H1 (cell line): ENCODE data around the gene OPRD1. TPM values are rescaled to one million over a fixed set of nuclear protein-coding genes. Genes with fewer than 3 reads are reported as not detected.

ENCODE experiments used
- BACH1 ChIP-seq: IDR thresholded peaks from 2 replicates; pipeline ENCODE4 v1.6.1; 2012; ENCODE audit warnings: low read length, improper control_type of control experiment
- BRCA1 ChIP-seq: IDR thresholded peaks from 2 replicates; pipeline ENCODE4 v1.6.1; 2012; ENCODE audit warnings: low read depth, low read length, improper control_type of control experiment
- CREB1 ChIP-seq: IDR thresholded peaks from 2 replicates; pipeline ENCODE4 v1.6.1; 2012; ENCODE audit warnings: inconsistent platforms
- CTBP2 ChIP-seq: IDR thresholded peaks from 2 replicates; pipeline ENCODE4 v1.7.0; 2011; ENCODE audit warnings: borderline replicate concordance, mild to moderate bottlenecking, moderate library complexity, mixed read lengths, low read length; ENCODE audit not compliant: insufficient read depth, insufficient read length
- KDM1A ChIP-seq: fragments of 200-600, 300-600 bp; sonication (generic); IDR thresholded peaks from 2 replicates; pipeline ENCODE4 v1.7.1; 2016; ENCODE audit warnings: mild to moderate bottlenecking, low read length, borderline replicate concordance
- NANOG ChIP-seq: IDR thresholded peaks from 2 replicates; pipeline ENCODE4 v1.6.1; 2011; ENCODE audit warnings: low read length, low read depth, mild to moderate bottlenecking, inconsistent platforms; ENCODE audit not compliant: insufficient read depth, poor library complexity, severe bottlenecking
- RFX5 ChIP-seq: IDR thresholded peaks from 2 replicates; pipeline ENCODE4 v1.6.1; 2011; ENCODE audit warnings: low read depth, low read length, improper control_type of control experiment, borderline replicate concordance
- RNF2 ChIP-seq: fragments of 200-900, 300-1000 bp; sonication (generic); IDR thresholded peaks from 2 replicates; pipeline ENCODE4 v1.7.1; 2016; ENCODE audit warnings: borderline replicate concordance, low read depth, mild to moderate bottlenecking, antibody characterized with exemption, low read length; ENCODE audit not compliant: poor library complexity, severe bottlenecking; ENCODE audit errors: missing control alignments
- SIX5 ChIP-seq: IDR thresholded peaks from 2 replicates; pipeline ENCODE4 v1.6.1; 2011; ENCODE audit warnings: mild to moderate bottlenecking, low read depth, low read length
- polyA plus RNA-seq, 7 experiments: library from polyadenylated mRNA; depleted of rRNA in 3 of 7; stranded (reverse) in 5 of 7; unstranded in 2 of 7; fragments of >200 nt in 5 of 7; fragments of 200-250 nt in 2 of 7; gene quantifications; 1 replicate in 5 of 7; 2 replicates in 1 of 7; 4 replicates in 1 of 7; pipeline versions ENCODE4 v1.2.1 to v1.2.3, GENCODE V29; 2011 to 2013; ENCODE audit warnings: missing spikeins in 2 of 7, mixed read lengths in 2 of 7
- total RNA-seq: library from RNA; stranded (reverse); fragmentation: NEBNext Ultra II Directional; extraction: Animal tissue kit (Norgen Biotek cat#: 25700); gene quantifications from 2 replicates; pipeline ENCODE4 v1.2.1, GENCODE V29; 2021
- TF ChIP-seq, protein P1 (sequence below): fragments of 300-600 bp; sonication (generic); IDR thresholded peaks from 2 replicates; pipeline ENCODE4 v1.7.1; 2012; ENCODE audit warnings: low read length, moderate library complexity, mild to moderate bottlenecking, inconsistent platforms; ENCODE audit not compliant: insufficient replicate concordance
- TF ChIP-seq, protein P2 (sequence below): IDR thresholded peaks from 2 replicates; pipeline ENCODE4 v1.6.1; 2011; ENCODE audit warnings: low read length, improper control_type of control experiment

OPRD1 gene
- total and polyA plus RNA-seq, 2 of the 8 experiments (the other 6 are each of a cell fraction or from before 2014, with no cell fraction given) = 2.6 to 3.7 TPM

DNA sequence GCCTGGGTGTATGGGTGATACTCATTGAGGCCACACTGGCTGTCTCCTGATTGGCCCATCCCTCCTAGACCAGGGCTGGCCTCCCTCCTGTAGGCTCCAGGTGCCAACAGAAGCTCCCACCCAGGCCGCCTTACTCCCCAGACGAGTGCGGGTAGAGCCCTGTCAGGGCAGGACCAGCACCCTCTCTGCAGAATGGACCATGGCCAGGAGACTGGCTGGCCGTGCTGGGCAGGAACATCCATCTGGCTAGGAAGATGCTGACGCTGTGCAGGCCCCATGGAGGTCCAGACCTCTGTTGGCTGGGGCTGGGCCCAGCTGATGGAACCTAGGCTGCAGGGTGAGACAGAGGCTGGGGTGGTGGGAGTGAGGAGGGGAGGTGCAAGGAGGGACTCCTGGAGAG is 77.4 kb downstream of the OPRD1 start (continued):
- TF ChIP-seq, protein P1, sequence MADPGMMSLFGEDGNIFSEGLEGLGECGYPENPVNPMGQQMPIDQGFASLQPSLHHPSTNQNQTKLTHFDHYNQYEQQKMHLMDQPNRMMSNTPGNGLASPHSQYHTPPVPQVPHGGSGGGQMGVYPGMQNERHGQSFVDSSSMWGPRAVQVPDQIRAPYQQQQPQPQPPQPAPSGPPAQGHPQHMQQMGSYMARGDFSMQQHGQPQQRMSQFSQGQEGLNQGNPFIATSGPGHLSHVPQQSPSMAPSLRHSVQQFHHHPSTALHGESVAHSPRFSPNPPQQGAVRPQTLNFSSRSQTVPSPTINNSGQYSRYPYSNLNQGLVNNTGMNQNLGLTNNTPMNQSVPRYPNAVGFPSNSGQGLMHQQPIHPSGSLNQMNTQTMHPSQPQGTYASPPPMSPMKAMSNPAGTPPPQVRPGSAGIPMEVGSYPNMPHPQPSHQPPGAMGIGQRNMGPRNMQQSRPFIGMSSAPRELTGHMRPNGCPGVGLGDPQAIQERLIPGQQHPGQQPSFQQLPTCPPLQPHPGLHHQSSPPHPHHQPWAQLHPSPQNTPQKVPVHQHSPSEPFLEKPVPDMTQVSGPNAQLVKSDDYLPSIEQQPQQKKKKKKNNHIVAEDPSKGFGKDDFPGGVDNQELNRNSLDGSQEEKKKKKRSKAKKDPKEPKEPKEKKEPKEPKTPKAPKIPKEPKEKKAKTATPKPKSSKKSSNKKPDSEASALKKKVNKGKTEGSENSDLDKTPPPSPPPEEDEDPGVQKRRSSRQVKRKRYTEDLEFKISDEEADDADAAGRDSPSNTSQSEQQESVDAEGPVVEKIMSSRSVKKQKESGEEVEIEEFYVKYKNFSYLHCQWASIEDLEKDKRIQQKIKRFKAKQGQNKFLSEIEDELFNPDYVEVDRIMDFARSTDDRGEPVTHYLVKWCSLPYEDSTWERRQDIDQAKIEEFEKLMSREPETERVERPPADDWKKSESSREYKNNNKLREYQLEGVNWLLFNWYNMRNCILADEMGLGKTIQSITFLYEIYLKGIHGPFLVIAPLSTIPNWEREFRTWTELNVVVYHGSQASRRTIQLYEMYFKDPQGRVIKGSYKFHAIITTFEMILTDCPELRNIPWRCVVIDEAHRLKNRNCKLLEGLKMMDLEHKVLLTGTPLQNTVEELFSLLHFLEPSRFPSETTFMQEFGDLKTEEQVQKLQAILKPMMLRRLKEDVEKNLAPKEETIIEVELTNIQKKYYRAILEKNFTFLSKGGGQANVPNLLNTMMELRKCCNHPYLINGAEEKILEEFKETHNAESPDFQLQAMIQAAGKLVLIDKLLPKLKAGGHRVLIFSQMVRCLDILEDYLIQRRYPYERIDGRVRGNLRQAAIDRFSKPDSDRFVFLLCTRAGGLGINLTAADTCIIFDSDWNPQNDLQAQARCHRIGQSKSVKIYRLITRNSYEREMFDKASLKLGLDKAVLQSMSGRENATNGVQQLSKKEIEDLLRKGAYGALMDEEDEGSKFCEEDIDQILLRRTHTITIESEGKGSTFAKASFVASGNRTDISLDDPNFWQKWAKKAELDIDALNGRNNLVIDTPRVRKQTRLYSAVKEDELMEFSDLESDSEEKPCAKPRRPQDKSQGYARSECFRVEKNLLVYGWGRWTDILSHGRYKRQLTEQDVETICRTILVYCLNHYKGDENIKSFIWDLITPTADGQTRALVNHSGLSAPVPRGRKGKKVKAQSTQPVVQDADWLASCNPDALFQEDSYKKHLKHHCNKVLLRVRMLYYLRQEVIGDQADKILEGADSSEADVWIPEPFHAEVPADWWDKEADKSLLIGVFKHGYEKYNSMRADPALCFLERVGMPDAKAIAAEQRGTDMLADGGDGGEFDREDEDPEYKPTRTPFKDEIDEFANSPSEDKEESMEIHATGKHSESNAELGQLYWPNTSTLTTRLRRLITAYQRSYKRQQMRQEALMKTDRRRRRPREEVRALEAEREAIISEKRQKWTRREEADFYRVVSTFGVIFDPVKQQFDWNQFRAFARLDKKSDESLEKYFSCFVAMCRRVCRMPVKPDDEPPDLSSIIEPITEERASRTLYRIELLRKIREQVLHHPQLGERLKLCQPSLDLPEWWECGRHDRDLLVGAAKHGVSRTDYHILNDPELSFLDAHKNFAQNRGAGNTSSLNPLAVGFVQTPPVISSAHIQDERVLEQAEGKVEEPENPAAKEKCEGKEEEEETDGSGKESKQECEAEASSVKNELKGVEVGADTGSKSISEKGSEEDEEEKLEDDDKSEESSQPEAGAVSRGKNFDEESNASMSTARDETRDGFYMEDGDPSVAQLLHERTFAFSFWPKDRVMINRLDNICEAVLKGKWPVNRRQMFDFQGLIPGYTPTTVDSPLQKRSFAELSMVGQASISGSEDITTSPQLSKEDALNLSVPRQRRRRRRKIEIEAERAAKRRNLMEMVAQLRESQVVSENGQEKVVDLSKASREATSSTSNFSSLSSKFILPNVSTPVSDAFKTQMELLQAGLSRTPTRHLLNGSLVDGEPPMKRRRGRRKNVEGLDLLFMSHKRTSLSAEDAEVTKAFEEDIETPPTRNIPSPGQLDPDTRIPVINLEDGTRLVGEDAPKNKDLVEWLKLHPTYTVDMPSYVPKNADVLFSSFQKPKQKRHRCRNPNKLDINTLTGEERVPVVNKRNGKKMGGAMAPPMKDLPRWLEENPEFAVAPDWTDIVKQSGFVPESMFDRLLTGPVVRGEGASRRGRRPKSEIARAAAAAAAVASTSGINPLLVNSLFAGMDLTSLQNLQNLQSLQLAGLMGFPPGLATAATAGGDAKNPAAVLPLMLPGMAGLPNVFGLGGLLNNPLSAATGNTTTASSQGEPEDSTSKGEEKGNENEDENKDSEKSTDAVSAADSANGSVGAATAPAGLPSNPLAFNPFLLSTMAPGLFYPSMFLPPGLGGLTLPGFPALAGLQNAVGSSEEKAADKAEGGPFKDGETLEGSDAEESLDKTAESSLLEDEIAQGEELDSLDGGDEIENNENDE = no peak
- no peak for TF ChIP-seq CREB1
- no peak for TF ChIP-seq SIX5
- no peak for TF ChIP-seq KDM1A
- no peak for TF ChIP-seq CTBP2
- no peak for TF ChIP-seq RFX5
- TF ChIP-seq, protein P2, sequence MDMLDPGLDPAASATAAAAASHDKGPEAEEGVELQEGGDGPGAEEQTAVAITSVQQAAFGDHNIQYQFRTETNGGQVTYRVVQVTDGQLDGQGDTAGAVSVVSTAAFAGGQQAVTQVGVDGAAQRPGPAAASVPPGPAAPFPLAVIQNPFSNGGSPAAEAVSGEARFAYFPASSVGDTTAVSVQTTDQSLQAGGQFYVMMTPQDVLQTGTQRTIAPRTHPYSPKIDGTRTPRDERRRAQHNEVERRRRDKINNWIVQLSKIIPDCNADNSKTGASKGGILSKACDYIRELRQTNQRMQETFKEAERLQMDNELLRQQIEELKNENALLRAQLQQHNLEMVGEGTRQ = no peak
- TF ChIP-seq NANOG = no peak
- no peak for TF ChIP-seq BRCA1
- no peak for TF ChIP-seq RNF2
- no peak for TF ChIP-seq BACH1
